HFFc6 (cell line): ENCODE results near the gene IL17C. TPM values are rescaled to one million over a fixed set of nuclear protein-coding genes. Genes with fewer than 3 reads are reported as not detected.
A peak's percentile ranks its signal among the peaks of the same experiment; 100 is the strongest.
"Not testable (repeated sequence)": the region's sequence is repeated elsewhere in the genome, so short reads cannot be mapped to it uniquely, and the experiment has no call there.

ENCODE experiments used
- DNase-seq: peaks from one replicate; pipeline ENCODE4 v3.0.0-alpha.2; 2018
- H3K27ac Mint-ChIP-seq: 2 replicates; pipeline ENCODE4 v1.8.0; 2020; ENCODE audit warnings: mild to moderate bottlenecking, mixed read lengths
- H3K27me3 Mint-ChIP-seq: 2 replicates; pipeline ENCODE4 v1.8.0; 2021; ENCODE audit warnings: mild to moderate bottlenecking, moderate library complexity, mixed read lengths; ENCODE audit not compliant: insufficient read depth
- H3K36me3 Mint-ChIP-seq: 2 replicates; pipeline ENCODE4 v1.8.0; 2021; ENCODE audit warnings: low read depth, mixed read lengths
- H3K4me1 Mint-ChIP-seq: 2 replicates; pipeline ENCODE4 v1.8.0; 2020; ENCODE audit warnings: low read depth, mixed read lengths
- H3K4me3 Mint-ChIP-seq: 2 replicates; pipeline ENCODE4 v1.8.0; 2020; ENCODE audit warnings: mild to moderate bottlenecking, moderate library complexity, mixed read lengths
- H3K9me3 Mint-ChIP-seq: 2 replicates; pipeline ENCODE4 v1.8.0; 2020; ENCODE audit warnings: mild to moderate bottlenecking, mixed read lengths
- total RNA-seq, 6 experiments: library from RNA; stranded (reverse); fragmentation: NEBNext Ultra II Directional; extraction: Animal tissue kit (Norgen Biotek cat#: 25700); gene quantifications; 2 replicates in 1 of 6; 3 replicates in 5 of 6; pipeline ENCODE4 v1.2.3, GENCODE V29; 2021
- TF ChIP-seq, protein P1 (sequence below): fragments of 200-600 bp; sonication (generic); IDR thresholded peaks from 2 replicates; pipeline ENCODE4 v1.5.0; 2021; ENCODE audit warnings: antibody characterized with exemption, mild to moderate bottlenecking

IL17C gene
- total RNA-seq, 6 experiments from 2014 or later, result not detected

DNA sequence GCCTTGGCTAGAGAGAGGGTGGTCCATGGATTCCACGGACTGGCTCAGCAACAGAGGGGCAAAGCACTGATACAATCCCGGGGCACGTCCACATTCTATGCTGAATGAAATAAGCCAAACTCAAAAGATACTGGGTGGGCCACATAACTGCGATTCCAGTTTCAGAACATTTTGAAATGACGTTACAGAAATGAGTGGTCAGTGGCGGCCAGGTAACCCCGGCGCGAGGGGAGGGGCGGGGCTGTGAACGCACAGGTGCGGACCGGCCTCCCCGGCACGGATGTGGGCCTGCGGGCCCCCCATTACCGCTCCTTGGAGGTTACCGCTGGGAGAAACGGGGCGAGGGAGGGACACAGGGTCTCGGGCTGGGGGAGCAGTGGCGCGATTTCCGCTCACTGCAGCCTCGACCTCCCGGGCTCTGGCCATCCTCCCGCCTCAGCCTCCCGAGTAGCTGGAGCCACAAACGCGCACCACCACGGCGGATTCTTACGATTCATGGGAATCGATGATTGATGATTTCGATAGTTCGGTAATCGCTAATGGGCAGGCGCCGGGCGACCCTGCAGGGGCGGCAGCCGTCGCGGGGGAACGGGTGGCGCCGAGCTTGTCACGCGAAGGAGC lies 24.0 kb downstream of the IL17C start:
- no peaks in the 10 kb centered on the region for H3K9me3 Mint-ChIP-seq
- H3K27ac Mint-ChIP-seq, result peak overlapping the region; percentile 62
- H3K4me3 Mint-ChIP-seq, result peak overlapping the region; percentile 93
- no peaks in the 10 kb centered on the region; the same call in 1 of the 2 replicates for H3K27me3 Mint-ChIP-seq
- H3K4me1 Mint-ChIP-seq, result peaks cover 17% of the 10 kb centered on the region
- peaks cover 6% of the 10 kb centered on the region; the same call in 1 of the 2 replicates for H3K36me3 Mint-ChIP-seq
- TF ChIP-seq, protein P1, sequence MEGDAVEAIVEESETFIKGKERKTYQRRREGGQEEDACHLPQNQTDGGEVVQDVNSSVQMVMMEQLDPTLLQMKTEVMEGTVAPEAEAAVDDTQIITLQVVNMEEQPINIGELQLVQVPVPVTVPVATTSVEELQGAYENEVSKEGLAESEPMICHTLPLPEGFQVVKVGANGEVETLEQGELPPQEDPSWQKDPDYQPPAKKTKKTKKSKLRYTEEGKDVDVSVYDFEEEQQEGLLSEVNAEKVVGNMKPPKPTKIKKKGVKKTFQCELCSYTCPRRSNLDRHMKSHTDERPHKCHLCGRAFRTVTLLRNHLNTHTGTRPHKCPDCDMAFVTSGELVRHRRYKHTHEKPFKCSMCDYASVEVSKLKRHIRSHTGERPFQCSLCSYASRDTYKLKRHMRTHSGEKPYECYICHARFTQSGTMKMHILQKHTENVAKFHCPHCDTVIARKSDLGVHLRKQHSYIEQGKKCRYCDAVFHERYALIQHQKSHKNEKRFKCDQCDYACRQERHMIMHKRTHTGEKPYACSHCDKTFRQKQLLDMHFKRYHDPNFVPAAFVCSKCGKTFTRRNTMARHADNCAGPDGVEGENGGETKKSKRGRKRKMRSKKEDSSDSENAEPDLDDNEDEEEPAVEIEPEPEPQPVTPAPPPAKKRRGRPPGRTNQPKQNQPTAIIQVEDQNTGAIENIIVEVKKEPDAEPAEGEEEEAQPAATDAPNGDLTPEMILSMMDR, result no peak
- no peak for DNase-seq

DNA sequence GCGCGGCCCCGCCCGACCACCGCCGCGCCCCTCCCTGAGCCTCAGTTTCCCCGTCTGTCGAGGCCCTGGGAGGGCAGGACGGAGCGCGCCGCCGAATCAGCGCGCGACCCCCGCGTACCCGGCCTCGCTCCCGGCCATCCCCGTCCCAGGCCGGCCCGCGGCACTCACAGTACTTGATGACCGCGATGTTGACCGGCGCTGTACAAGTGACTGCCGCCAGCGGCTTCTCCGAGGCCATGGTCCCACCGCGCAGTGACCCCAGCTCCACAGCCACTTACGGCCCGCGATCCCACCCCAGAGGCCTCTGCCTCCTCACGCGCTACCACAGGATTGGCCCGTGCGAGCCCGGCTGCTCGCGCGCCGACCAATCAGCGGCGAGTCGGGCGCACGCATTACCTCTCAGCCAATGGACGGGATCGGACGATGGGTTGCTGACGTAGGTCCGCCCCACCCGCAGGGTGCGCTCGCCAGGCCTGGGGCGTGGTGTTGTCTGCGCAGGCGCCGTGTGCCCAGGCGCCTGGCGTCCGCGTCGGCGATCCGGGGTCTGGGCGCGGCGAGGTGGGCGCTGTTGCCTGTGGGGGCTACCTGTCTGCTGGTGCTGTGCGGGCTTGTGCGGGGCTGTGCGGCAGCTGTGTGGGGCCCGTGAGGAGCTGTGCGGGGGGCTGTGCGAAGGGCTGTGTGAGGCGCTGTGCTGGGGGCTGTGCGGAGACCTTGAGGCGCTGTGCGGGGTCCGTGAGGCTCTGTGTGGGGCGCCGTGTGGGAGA lies 24.7 kb downstream of the IL17C start, which contains the start of gene MVD:
Gene MVD (minus strand): TSS at position 249 of the 764 bp plus-strand sequence. CDS start 11 bp downstream, at position 238.
- H3K4me3 Mint-ChIP-seq, result peak within 1 kb of the TSS; percentile 93
- H3K27ac Mint-ChIP-seq, result peak within 1 kb of the TSS; percentile 81
- TF ChIP-seq, protein P1, result peak; percentile 24; the same call in 1 of the 2 replicates
- DNase-seq, result peak; percentile 97
- H3K9me3 Mint-ChIP-seq, result no peaks in the 10 kb centered on the region
- H3K4me1 Mint-ChIP-seq, result peaks cover 17% of the 10 kb centered on the region
- H3K36me3 Mint-ChIP-seq, result peaks cover 8% of the 10 kb centered on the region; the same call in 1 of the 2 replicates
- H3K27me3 Mint-ChIP-seq, result no peaks in the 10 kb centered on the region; the same call in 1 of the 2 replicates

GRCh38 chr16:88665148-88665547 lies 26.8 kb downstream of the IL17C start:
- TF ChIP-seq, protein P1, result no peak
- Mint-ChIP-seq H3K27me3 (no peaks in the 10 kb centered on the region; the same call in 1 of the 2 replicates), H3K9me3 (no peaks in the 10 kb centered on the region), H3K4me3 (peak overlapping the region; percentile 7; the same call in 1 of the 2 replicates), H3K4me1 (peaks cover 17% of the 10 kb centered on the region), H3K27ac (no peak overlapping the region), H3K36me3 (peaks cover 15% of the 10 kb centered on the region; the same call in 1 of the 2 replicates)
- DNase-seq, result no peak

GRCh38 chr16:88665570-88665969 lies 27.2 kb downstream of the IL17C start:
- no peak overlapping the region for H3K27ac Mint-ChIP-seq
- no peak overlapping the region for H3K4me3 Mint-ChIP-seq
- H3K36me3 Mint-ChIP-seq, result peaks cover 15% of the 10 kb centered on the region; the same call in 1 of the 2 replicates

GRCh38 chr16:88667461-88667860 lies 29.1 kb downstream of the IL17C start:
- Mint-ChIP-seq H3K27ac (no peak overlapping the region), H3K36me3 (peaks cover 15% of the 10 kb centered on the region; the same call in 1 of the 2 replicates), H3K4me3 (no peak overlapping the region), H3K27me3 (no peaks in the 10 kb centered on the region), H3K4me1 (peaks cover 5% of the 10 kb centered on the region; the same call in 1 of the 2 replicates), H3K9me3 (no peaks in the 10 kb centered on the region)
- TF ChIP-seq, protein P1, result no peak
- no peak for DNase-seq

More at GRCh38 chr16:88665570-88665969, 27.2 kb downstream of the IL17C start:
- DNase-seq, result no peak
- TF ChIP-seq, protein P1, result no peak
- no peaks in the 10 kb centered on the region; the same call in 1 of the 2 replicates for H3K27me3 Mint-ChIP-seq
- H3K9me3 Mint-ChIP-seq, result no peaks in the 10 kb centered on the region
- peaks cover 17% of the 10 kb centered on the region for H3K4me1 Mint-ChIP-seq

GRCh38 chr16:88669493-88669892 lies 31.1 kb downstream of the IL17C start:
- not testable (repeated sequence) for H3K27me3 Mint-ChIP-seq, H3K9me3 Mint-ChIP-seq, H3K4me1 Mint-ChIP-seq, H3K27ac Mint-ChIP-seq, H3K4me3 Mint-ChIP-seq, DNase-seq
- peaks cover 15% of the 10 kb centered on the region; the same call in 1 of the 2 replicates for H3K36me3 Mint-ChIP-seq
